Skeletal muscle satellite cell (primary cell): Measurements from ENCODE around the gene CCN5.

Experiments
- H3K27me3 ChIP-seq: 2 replicates; pipeline ENCODE4 v1.7.0; 2013; ENCODE audit warnings: low read length; ENCODE audit not compliant: control insufficient read depth, insufficient read depth
- H3K36me3 ChIP-seq: 2 replicates; pipeline ENCODE4 v1.7.0; 2013; ENCODE audit warnings: mild to moderate bottlenecking, control low read depth, low read length; ENCODE audit not compliant: insufficient read depth
- H3K4me1 ChIP-seq: 2 replicates; pipeline ENCODE4 v1.7.0; 2013; ENCODE audit warnings: low read length; ENCODE audit not compliant: control insufficient read depth, insufficient read depth
- H3K4me2 ChIP-seq: 2 replicates; pipeline ENCODE4 v1.7.0; 2013; ENCODE audit warnings: mild to moderate bottlenecking, low read length
- H3K4me3 ChIP-seq: 2 replicates; pipeline ENCODE4 v1.7.0; 2013; ENCODE audit warnings: low read length
- H3K9ac ChIP-seq: 2 replicates; pipeline ENCODE4 v1.7.0; 2013; ENCODE audit warnings: mild to moderate bottlenecking, low read depth, low read length, moderate library complexity
- H3K9me3 ChIP-seq: replicated peaks from 2 replicates; pipeline ENCODE4 v1.7.0; 2013; ENCODE audit warnings: mild to moderate bottlenecking, control low read depth, low read length

CCN5 gene

GRCh38 chr20:44743080-44743701 is 28.0 kb downstream of the CCN5 start:
- Histone ChIP-seq H3K9me3 (no peaks in the 10 kb centered on the region), H3K27me3 (peaks cover 63% of the 10 kb centered on the region)

GRCh38 chr20:44743916-44744655 is 28.9 kb downstream of the CCN5 start:
- Histone ChIP-seq H3K27me3 (peaks cover 72% of the 10 kb centered on the region), H3K9ac (no peak overlapping the region), H3K4me1 (peaks cover 9% of the 10 kb centered on the region), H3K36me3 (no peaks in the 10 kb centered on the region), H3K9me3 (no peaks in the 10 kb centered on the region), H3K4me2 (no peak overlapping the region), H3K4me3 (no peak overlapping the region)

More at GRCh38 chr20:44743080-44743701, 28.0 kb downstream of the CCN5 start:
- H3K4me3 ChIP-seq = no peak overlapping the region
- no peak overlapping the region for H3K4me2 ChIP-seq
- peaks cover 9% of the 10 kb centered on the region for H3K4me1 ChIP-seq
- no peak overlapping the region for H3K9ac ChIP-seq
- H3K36me3 ChIP-seq = no peaks in the 10 kb centered on the region

GRCh38 chr20:44745122-44745597 is 30.0 kb downstream of the CCN5 start:
- Histone ChIP-seq H3K36me3 (no peaks in the 10 kb centered on the region), H3K4me2 (peak overlapping the region; percentile 90), H3K4me3 (peak overlapping the region; percentile 67), H3K9me3 (no peaks in the 10 kb centered on the region), H3K27me3 (peaks cover 82% of the 10 kb centered on the region), H3K9ac (no peak overlapping the region), H3K4me1 (peaks cover 9% of the 10 kb centered on the region)

- H3K9ac ChIP-seq = peak within 1 kb of the TSS; percentile 12
- peak within 1 kb of the TSS; percentile 67 for H3K4me3 ChIP-seq
- no peaks in the 10 kb centered on the region for H3K9me3 ChIP-seq
- peaks cover 88% of the 10 kb centered on the region for H3K27me3 ChIP-seq
- H3K4me2 ChIP-seq = peak within 1 kb of the TSS; percentile 90
- H3K4me1 ChIP-seq = peaks cover 9% of the 10 kb centered on the region
- H3K36me3 ChIP-seq = no peaks in the 10 kb centered on the region
These were observed 30.6 kb downstream of the CCN5 start, which contains the start of gene KCNK15 for GRCh38 chr20:44745598-44746366. Gene KCNK15 (plus strand): TSS chr20:44745865. CDS start chr20:44745911, 46 bp downstream.

- peaks cover 88% of the 10 kb centered on the region for H3K27me3 ChIP-seq
- H3K36me3 ChIP-seq = no peaks in the 10 kb centered on the region
- peak overlapping the region; percentile 90 for H3K4me2 ChIP-seq
- peaks cover 9% of the 10 kb centered on the region for H3K4me1 ChIP-seq
- H3K4me3 ChIP-seq = peak overlapping the region; percentile 67
- H3K9me3 ChIP-seq = no peaks in the 10 kb centered on the region
- no peak overlapping the region for H3K9ac ChIP-seq
These were observed 31.4 kb downstream of the CCN5 start for GRCh38 chr20:44746367-44747165.

- Histone ChIP-seq H3K9me3 (no peaks in the 10 kb centered on the region), H3K36me3 (no peaks in the 10 kb centered on the region), H3K27me3 (peaks cover 88% of the 10 kb centered on the region), H3K9ac (no peak overlapping the region), H3K4me1 (peaks cover 9% of the 10 kb centered on the region), H3K4me3 (no peak overlapping the region), H3K4me2 (no peak overlapping the region)
These were observed 32.2 kb downstream of the CCN5 start for GRCh38 chr20:44747166-44748004.

GRCh38 chr20:44748005-44748370 is 32.8 kb downstream of the CCN5 start:
- Histone ChIP-seq H3K4me1 (peaks cover 9% of the 10 kb centered on the region), H3K4me3 (no peak overlapping the region), H3K9ac (no peak overlapping the region), H3K9me3 (no peaks in the 10 kb centered on the region), H3K36me3 (no peaks in the 10 kb centered on the region), H3K4me2 (no peak overlapping the region), H3K27me3 (peaks cover 88% of the 10 kb centered on the region)

GRCh38 chr20:44750081-44750805 is 35.1 kb downstream of the CCN5 start:
- Histone ChIP-seq H3K36me3 (no peaks in the 10 kb centered on the region), H3K4me3 (no peak overlapping the region), H3K4me1 (peaks cover 9% of the 10 kb centered on the region), H3K27me3 (peaks cover 79% of the 10 kb centered on the region), H3K9me3 (no peaks in the 10 kb centered on the region), H3K4me2 (peak overlapping the region; percentile 26), H3K9ac (no peak overlapping the region)

GRCh38 chr20:44752099-44752931 is 37.1 kb downstream of the CCN5 start:
- peaks cover 66% of the 10 kb centered on the region for H3K27me3 ChIP-seq

More at GRCh38 chr20:44752099-44752931, 37.1 kb downstream of the CCN5 start:
- Histone ChIP-seq H3K4me2 (no peak overlapping the region), H3K4me3 (no peak overlapping the region), H3K36me3 (no peaks in the 10 kb centered on the region), H3K9me3 (no peaks in the 10 kb centered on the region), H3K9ac (no peak overlapping the region), H3K4me1 (no peaks in the 10 kb centered on the region)
